Measurements from ENCODE around the gene KRTAP5-2.
A peak's percentile ranks its signal among the peaks of the same experiment; 100 is the strongest.
"Not testable (repeated sequence)": the region's sequence is repeated elsewhere in the genome, so short reads cannot be mapped to it uniquely, and the experiment has no call there.

Gene KRTAP5-2

DNA sequence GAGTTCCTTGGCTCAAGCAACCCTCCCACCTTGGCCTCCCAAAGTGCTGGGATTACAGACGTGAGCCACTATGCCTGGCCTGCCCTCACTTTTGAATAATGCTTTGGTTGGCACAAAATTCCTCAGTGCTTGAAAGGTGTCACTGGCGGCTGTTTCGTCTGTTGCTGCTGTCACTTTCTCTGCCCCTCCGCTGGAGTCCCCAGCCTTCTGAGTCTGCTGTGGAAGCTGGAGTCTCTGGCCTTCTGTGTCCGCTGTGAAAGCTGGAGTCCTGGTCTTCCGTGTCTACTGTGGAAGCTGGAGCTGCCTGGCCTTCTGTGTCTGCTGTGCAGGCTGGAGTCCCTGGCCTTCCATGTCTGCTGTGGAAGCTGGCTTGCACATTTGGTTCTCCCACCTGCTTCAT is 8.1 kb downstream of the KRTAP5-2 start:
- DNase-seq (ENCODE audit: low spot score): no peak

DNA sequence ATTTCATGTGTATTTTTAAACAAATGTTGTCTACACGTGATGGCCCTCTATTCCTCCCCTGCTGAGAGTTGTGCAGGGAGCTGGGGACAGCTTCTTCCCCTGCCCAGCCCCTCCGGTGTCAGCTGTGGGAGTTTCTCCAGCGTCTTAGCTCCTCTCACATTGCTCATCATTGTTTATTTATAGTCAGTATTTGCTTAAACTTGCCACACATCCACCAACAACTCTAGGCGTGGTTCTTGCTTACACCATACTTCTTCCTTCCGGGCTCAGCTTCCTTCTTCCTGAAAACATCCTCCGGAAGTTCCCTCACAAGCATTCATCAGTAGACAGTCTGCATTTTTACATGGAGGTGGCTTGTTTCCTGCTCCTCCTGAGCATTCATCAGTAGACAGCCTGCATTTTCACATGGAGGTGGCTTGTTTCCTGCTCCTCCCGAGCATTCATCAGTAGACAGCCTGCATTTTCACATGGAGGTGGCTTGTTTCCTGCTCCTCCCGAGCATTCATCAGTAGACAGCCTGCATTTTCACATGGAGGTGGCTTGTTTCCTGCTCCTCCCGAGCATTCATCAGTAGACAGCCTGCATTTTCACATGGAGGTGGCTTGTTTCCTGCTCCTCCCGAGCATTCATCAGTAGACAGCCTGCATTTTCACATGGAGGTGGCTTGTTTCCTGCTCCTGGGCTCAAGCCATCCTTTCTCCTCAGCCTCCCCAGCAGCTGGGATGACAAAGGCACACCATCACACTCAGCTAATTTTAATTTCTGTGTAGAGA is 8.7 kb downstream of the KRTAP5-2 start:
- DNase-seq (ENCODE audit: low spot score): peak; percentile 90

DNA sequence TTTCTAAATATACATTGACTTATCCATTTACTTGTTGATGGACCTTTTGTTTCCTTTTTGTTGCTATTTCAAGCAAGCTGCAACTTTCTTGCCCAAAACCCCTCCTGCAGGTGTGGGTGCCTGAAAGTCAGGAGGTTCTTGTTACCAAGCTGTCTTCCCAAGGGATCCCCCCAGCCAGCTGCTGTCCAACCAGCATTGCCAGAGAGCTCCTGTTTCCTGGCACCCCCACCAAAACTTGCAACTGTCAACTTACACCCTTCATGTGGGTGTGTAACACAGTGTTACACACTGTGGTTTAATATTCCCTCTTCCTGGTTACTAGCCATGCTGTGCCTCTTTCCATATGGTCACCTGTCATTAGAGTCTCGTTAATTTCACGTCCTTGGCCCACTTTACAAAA is 11.4 kb downstream of the KRTAP5-2 start:
- DNase-seq (ENCODE audit: low spot score): no peak

DNA sequence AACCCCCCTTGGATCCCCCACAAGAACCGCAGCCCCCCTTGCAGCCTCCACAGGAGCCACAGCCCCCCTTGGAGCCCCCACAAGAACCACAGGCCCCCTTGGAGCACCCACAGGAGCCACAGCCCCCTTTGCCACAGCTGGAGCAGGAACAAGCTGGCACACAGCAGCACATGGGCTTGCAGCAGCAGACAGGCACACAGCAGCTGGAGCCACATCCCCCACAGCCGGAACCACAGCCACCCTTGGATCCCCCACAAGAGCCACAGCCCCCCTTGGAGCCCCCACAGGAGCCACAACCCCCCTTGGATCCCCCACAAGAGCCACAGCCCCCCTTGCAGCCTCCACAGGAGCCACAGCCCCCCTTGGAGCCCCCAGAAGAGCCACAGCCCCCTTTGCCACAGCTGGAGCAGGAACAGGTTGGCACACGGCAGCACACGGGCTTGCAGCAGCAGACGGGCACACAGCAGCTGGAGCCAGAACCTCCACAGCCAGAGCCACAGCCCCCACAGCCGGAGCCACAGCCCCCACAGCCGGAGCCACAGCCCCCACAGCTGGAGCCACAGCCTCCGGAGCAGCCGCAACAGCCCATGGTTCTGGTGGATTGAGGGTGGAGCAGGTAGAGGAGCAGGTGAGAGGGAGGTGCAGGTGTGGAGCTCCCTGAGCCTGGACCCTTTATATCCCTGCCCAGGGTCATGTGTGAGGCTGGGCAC is 13.3 kb downstream of the KRTAP5-2 start, which contains the start of gene KRTAP5-1:
Gene KRTAP5-1 (minus strand): TSS at position 623 of the 710 bp plus-strand sequence. CDS start 34 bp downstream, at position 589.
- DNase-seq (ENCODE audit: low spot score): not testable (repeated sequence)

DNA sequence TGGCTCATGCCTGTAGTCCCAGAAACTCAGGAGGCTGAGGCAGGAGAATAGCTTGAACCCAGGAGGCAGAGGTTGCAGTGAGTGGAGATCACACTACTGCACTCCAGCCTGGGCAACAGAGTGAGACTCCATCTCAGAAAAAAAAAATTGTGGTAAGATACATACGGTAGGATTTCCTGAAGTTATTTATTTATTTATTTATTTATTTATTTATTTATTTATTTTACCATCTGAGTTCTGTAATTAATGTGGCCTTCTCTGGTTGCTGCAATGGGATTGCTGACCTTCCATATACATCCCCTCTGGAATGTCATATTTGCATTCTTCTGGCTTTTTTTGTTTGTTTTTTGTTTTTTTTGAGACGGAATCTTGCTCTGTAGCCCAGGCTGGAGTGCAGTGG is 15.2 kb downstream of the KRTAP5-2 start:
- not testable (repeated sequence) for DNase-seq (ENCODE audit: low spot score)

DNA sequence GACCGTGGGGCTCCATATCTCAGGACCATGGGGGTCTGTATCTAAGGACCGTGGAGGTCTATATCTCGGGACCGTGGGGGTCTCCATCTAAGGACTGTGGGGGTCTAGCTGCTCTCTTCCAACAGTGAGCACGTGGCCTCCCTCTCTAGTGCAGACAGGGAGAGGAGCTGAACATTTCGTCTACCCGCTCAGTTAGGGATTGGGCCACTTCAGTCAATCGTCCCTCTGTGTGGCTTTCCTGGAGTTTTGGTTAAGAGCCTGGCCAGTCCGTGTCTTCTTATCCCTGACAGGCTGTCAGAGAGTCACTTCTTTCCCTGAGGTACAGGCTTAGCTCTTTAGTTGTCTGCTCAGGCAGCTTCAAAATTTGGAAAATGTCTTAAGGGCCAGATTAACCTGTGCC is 16.1 kb downstream of the KRTAP5-2 start:
- DNase-seq (ENCODE audit: low spot score): no peak

DNA sequence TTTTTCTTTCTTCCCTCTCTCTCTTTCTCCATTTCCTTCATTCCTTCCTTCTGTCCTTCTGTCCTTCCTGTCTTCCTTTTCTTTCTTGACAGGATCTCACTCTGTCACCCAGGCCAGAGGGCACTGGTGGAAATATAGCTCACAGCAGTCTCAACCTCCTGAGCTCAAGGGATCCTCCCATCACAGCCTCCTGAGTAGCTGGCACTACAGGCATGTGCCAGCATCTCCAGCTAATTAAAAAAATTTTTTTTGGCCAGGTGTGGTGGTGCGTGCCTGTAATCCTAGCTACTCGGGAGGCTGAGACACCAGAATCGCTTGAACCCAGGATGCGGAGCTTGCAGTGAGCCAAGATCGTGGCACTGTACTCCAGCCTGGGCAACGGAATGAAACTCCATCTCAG is 21.3 kb downstream of the KRTAP5-2 start:
- no peak for DNase-seq (ENCODE audit: low spot score)

DNA sequence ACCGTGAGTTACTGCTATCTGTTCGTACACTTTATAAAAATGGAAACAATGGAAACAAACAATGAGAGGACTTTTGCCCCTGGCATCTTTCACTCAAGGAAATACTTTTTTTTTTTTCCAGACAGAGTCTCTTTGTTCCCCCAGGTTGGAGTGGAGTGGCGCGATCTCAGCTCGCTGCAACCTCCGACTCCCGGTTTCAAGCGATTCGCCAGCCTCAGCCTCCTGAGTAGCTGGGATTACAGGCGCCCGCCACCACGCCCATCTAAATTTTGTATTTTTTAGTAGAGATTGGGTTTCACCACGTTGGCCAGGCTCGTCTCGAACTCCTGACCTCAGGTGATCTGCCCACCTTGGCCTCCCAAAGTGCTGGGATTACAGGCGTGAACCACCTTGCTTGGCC is 22.3 kb downstream of the KRTAP5-2 start:
- DNase-seq (ENCODE audit: low spot score): not testable (repeated sequence)

DNA sequence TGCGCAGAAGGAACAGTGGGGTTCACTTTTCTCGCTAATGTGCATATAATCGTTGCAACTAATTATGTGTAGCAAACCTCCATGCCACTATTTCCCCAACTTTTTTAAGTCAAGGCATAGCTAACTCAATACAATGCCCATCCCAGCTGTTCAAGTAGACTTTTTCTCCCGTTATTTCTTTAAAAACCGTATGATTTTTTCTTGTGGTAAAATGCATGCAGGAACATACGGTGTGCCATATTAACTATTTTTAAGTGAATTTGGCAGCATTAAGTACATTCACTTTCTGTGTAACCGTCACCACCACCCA is 23.2 kb downstream of the KRTAP5-2 start:
- DNase-seq (ENCODE audit: low spot score): no peak

DNA sequence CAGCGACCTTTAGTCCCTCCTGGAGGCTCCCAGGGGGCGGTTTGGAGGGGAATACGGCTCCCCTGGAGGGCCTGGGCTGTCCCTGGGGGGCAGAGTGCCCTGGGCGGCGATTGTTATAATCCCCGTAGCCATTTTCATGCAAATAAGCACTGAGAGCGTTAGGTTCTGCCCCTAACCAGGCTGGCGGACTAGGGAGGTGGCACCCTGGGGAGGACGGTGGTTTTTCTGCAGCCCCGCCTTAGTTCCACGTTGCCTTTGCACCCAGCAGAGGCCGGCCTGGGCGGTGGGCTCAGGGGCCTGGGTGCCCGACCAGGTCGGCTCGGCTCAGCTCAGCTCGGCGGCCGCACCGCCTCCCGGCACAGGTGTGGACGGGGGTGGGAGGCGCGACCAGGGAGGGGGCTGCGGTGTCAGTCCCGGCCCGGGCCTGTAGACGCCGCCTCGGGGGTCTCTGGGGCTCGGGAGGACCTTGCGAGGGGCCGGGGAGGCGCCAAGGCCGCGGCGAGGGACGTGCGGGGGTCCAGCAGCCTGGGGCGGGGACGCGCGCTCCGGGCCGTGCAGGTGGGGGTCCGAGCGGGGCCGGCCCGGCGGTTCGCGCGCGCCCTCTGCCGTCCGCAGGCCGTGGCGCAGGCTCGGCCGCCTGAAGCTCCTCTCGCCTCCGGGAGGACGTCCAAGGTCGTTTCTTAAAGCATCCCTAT is 23.7 kb downstream of the KRTAP5-2 start:
- DNase-seq (ENCODE audit: low spot score): no peak

DNA sequence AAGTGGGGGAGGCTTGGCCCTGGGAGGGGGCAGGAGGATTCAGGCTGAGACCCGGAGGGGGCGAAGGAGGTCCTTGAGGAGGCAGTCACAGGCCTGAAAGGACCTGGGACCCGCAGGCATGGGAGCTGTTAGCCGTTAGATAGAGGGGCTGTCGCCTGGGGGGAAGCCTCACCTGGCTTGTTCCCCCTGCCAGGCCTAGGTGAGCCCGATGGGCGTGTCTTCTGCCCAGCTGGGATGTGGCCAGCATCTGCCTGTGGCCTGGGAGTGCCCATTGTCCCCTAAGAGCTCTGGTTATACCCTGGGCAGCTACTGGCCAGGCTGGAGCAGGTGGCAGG is 24.2 kb downstream of the KRTAP5-2 start:
- no peak for DNase-seq (ENCODE audit: low spot score)

DNA sequence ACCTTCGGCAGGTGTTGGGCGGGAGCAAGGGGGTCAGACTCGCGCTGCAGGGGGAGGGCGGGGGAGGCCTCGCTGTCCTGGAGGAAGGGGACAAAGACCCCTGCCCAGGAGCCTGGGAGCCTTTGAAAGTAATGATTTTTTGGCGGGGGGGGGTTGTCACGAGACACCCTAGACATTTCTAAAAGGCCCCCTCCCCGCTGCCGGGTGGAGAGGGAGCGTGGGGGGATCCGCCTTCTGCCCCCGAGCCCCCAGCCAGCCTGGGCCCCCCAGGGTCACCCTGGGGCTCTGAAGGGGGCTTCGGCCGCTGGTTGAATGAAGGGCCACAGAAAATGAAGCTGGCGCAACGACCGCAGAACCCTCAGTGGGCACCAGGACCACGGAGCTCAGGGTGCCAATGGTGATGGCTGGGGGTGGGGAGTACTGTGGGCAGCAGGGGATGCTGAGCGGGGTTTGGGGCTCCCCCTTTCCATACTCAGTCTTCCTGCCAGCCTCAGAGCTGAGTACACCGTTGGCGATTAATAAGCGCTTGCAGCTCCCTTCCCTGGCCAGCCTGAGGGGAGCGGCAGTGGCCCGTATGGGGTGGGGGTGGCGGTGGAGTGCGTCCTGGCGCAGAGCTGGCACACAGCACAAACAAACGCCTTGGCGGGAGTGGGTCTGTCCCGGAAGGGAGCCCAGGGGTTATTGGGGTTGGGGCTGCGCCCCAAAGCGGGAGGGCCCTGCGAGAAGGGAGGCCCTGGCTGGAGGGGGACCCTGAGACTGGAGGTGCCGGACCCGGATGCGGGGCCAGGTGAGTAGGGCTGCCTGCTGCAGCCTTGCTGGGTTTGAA is 24.8 kb downstream of the KRTAP5-2 start:
- no peak for DNase-seq (ENCODE audit: low spot score)

DNA sequence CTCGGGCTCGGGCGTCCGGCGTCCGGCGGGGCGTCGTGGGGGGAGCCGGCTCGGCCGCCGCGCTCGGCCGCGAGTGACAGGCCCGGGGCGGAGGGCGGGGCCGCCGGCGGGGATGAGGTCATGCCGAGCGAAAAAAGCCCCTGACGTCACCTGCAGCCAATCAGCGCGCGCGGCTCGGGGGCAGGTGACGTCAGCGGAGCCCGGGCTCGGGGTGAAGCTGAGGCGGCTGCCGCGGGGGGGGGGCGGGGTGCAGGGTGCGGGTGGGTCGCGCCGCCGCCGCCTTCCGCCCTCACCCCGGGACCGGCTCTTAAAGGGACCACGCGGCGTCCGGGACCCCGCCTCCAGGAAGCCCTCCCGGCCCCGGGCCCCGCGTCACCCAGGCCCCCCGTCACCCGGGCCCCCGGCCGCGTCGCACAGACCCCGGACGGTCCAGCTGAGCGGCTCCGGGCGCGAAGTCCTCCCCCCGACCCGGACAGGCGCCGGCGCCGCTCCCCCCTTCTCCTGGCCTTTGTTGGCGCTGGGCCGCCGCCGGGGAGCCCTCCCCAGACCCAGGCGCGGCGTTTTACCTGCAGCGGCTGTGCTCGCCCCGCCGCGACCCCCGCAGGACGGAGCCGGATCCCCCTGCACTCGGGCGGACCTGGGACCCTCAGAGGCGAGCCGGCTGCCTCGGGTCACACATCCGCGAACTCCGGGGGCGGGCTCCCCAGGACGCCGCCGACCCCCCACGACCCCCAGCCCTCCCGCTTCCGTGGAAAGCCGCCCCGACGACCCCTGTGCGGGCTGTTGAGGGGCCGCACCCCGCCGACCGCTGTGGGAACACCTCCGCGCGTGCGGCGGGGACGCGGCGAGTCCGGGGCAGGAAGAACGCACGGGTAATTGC is 25.7 kb downstream of the KRTAP5-2 start, which contains the start of gene DUSP8:
Gene DUSP8 (minus strand): TSS at position 75 of the 880 bp plus-strand sequence. CDS start 6,445 bp downstream, outside the sequence.
- peak; percentile 84 for DNase-seq (ENCODE audit: low spot score)

DNA sequence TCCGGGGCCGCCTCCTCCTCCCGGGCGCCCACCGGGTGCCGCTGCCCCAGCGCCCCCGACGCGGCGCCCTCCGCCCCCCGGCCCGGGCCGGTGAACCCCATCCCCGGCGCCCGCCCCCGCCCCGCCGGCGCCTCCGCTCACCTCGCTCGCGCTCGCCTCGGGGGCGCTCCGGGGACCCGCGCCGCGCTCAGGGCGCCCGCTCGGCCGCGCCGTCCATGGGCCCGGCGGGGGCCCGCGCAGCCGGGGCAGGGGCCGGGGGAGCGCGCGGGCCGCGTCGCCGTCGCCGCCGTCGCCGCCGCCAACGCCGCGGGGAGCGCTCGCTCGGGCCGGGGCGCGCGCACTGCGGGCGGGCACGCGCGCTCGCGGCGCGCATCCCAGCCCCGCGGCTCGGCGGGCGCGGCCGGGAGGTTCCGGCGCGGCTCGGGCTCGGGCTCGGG is 26.3 kb downstream of the KRTAP5-2 start:
- no peak for DNase-seq (ENCODE audit: low spot score)

DNA sequence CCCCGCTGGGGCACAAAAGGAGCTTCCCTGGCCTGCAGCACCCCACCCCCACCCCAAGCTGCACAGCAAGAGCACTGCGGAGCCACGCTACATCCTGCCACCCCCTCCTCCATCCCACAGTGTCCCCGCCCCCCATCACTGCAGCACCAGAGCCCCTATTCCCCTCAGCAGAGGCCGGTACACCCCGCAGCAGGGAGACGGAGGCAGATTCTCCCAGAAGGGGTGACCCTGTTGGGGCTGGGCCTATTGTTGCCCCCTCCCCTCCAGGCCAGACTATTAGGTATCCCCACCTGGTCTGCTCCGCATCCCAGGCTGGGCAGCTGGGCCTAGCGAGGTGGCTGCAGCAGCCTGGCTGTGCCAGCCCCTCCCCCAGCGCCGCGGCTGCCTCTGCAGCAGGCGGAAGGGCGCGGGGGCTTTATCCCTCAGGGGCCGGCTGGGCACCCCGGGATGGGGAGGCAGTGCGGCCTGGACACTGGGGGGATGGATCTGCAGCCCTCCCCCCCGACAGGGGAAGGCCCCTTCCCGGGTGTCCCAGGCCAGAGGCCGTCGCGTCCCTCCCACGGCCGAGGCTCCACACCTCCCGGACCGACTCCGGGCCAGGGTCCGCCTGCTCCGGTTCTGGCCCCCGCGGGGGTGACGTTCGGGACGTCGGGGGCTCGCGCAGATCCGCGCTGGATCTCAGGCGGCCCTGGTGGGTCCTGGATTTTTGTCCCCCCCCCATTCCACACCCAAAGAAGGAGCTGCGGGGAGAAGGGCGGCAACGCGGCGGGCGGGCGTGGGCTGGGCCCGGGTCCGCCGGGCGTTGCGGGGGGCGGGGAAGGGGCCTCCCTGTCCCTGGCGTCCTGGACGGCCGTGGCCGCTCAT is 27.0 kb downstream of the KRTAP5-2 start:
- no peak for DNase-seq (ENCODE audit: low spot score)

DNA sequence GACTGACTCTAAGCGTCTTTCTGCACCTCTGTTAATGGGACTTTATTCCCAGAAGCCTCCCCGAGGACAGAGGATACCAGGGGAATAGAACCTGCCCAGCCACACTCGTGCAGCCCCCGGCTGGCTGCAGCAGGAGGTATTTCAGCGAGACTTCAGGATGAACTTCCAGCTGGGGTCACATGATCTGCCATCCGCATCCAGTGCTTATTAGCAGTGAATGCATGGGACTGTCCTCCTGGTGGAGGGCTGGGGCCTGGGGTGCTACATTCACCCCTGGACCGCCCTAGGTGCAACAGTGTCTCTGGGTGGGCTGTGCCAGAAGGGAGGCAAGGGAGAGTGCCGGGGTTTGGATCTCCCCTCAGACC is 27.6 kb downstream of the KRTAP5-2 start:
- no peak for DNase-seq (ENCODE audit: low spot score)

DNA sequence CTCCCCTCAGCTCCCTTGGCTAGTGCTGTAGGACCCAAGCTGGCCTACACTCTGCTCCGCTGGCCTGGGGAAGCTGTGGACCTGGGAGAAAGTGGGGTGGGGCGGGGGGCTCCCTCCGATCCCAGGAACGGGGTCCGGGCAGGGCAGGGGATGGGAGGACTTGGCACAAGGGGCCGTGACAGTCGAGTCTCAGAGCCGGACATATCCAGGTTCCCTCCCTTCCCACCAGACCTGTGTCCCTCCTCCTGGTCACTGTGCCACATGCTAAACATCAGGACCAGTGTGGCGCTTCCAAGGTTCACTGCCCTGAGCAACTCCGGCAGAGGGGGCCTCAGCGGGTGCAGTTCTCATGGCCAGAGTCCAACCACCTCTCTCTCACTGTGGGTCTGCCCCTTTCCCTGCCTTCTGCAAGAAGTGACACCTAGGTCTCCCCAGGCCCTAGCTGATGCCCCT is 28.1 kb downstream of the KRTAP5-2 start:
- DNase-seq (ENCODE audit: low spot score): no peak

DNA sequence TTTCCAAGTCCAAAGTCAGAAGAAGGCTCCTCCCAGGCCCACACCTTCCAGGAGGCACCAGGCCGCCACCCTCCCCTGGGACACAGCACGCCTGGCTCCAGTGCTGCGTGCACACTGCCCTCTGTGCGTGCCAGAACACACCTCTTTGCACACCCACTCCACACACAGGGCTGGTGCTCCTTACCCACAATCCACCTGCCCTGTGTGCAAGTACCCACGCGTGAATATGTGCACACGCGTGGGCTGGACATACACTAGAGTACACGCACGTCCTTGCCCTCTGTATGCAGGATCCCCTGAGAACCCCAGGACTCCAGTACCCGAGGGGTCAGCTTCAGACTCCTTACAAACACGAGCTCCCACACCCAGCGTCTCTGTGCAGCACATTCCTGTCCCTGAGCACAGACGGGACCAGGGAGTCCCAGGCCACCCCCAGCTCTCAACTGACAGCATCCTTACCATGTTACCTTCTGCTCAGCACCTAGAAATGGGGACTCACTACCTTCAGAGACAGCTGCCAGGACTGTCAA is 28.8 kb downstream of the KRTAP5-2 start:
- no peak for DNase-seq (ENCODE audit: low spot score)

DNA sequence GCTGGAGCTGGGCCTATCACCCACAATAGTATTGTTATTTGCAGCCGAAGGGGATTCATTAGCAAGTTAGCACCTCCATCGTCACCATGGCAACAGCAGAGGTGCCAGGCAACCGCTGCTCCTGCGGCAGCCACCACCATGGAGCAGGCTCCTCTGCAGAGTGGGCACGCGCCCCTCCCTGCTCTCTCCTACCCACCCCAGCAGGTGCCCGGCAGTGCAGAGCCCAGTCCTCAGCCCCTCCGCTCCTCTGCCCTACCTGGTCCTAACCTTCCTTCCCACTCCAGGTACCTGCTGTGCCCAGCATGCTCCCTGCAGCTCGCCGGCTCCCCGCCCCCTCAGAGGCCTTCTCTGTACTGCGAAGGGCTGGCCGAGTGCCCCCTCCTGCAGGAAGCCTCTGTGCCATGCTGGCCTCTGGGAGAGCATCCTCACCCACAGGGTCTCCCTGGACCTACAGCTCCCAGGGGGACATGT is 29.6 kb downstream of the KRTAP5-2 start:
- no peak for DNase-seq (ENCODE audit: low spot score)

DNA sequence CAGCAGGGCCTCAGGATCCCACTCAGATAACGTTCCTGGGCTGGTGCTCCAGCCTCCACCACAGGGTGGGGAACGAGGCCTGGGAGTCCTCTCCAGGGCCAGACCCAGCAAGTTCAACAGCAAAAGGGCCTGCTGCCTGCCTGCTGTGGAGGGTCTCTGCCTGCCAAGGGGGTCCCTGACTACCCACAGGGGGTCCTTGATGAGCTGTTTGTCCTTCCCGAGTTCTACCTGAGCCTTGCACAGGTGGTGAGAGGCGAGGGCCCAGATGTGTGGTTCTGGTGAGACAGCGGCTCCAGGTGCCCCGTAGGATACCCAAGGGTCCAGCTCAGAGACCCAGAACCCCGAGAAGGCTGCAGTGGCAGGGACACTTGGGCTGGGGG is 30.4 kb downstream of the KRTAP5-2 start:
- DNase-seq (ENCODE audit: low spot score): no peak

All from kidney capillary endothelial cell (primary cell).